H1 (cell line): ENCODE measurements around the gene UBQLN1.
A peak's percentile ranks its signal among the peaks of the same experiment; 100 is the strongest.

Experiments
- CEBPB ChIP-seq: IDR thresholded peaks from 2 replicates; pipeline ENCODE4 v1.6.1; 2012; ENCODE audit warnings: low read depth, low read length
- CHD2 ChIP-seq: IDR thresholded peaks from 2 replicates; pipeline ENCODE4 v1.6.1; 2012; ENCODE audit warnings: low read length, improper control_type of control experiment
- CREB1 ChIP-seq: IDR thresholded peaks from 2 replicates; pipeline ENCODE4 v1.6.1; 2012; ENCODE audit warnings: inconsistent platforms
- EGR1 ChIP-seq: IDR thresholded peaks from 2 replicates; pipeline ENCODE4 v1.6.1; 2011; ENCODE audit warnings: low read depth, low read length, borderline replicate concordance
- MAFK ChIP-seq: IDR thresholded peaks from 2 replicates; pipeline ENCODE4 v1.6.1; 2012; ENCODE audit warnings: low read depth, mild to moderate bottlenecking, improper control_type of control experiment, low read length
- POLR2A ChIP-seq, 2 experiments: IDR thresholded peaks; 1 replicate in 1 of 2; 2 replicates in 1 of 2; pipeline ENCODE4 v1.6.1; 2011; ENCODE audit warnings: low read depth in 2 of 2, low read length in 2 of 2, mild to moderate bottlenecking in 2 of 2; ENCODE audit errors: control extremely low read depth in 1 of 2
- POLR2AphosphoS5 ChIP-seq: IDR thresholded peaks from 2 replicates; pipeline ENCODE4 v1.6.1; 2011; ENCODE audit warnings: low read depth, low read length
- RAD21 ChIP-seq, 2 experiments: IDR thresholded peaks in 1 of 2; conservative IDR thresholded peaks in 1 of 2; 2 replicates each; pipeline ENCODE4 v1.6.1; 2011; ENCODE audit warnings: low read depth in 2 of 2, low read length in 2 of 2, improper control_type of control experiment in 1 of 2, inconsistent platforms in 1 of 2, mild to moderate bottlenecking in 1 of 2, moderate library complexity in 1 of 2
- SIN3A ChIP-seq, 2 experiments: IDR thresholded peaks in 1 of 2; conservative IDR thresholded peaks in 1 of 2; 2 replicates each; pipeline ENCODE4 v1.6.1; 2011 to 2012; ENCODE audit warnings: low read length in 2 of 2, improper control_type of control experiment in 1 of 2, low read depth in 1 of 2, mild to moderate bottlenecking in 1 of 2
- SP2 ChIP-seq: IDR thresholded peaks from 2 replicates; pipeline ENCODE4 v1.6.1; 2012; ENCODE audit warnings: mild to moderate bottlenecking, low read length, inconsistent platforms
- TAF1 ChIP-seq: IDR thresholded peaks from 2 replicates; pipeline ENCODE4 v1.6.1; 2011; ENCODE audit warnings: mild to moderate bottlenecking, low read depth, low read length
- TEAD4 ChIP-seq: IDR thresholded peaks from 2 replicates; pipeline ENCODE4 v1.6.1; 2012; ENCODE audit warnings: low read depth, low read length, inconsistent platforms, mixed read lengths
- ZNF274 ChIP-seq: IDR thresholded peaks from 2 replicates; pipeline ENCODE4 v1.7.0; 2012; ENCODE audit warnings: low read length, borderline replicate concordance; ENCODE audit errors: extremely low read depth
- TF ChIP-seq, protein P1 (sequence below), 3 experiments: IDR thresholded peaks; 1 replicate in 2 of 3; 2 replicates in 1 of 3; pipeline versions ENCODE4 v1.5.1 to v1.6.1; 2011; ENCODE audit warnings: low read length in 3 of 3, mild to moderate bottlenecking in 3 of 3, inconsistent platforms in 2 of 3, low read depth in 1 of 3, moderate library complexity in 1 of 3; ENCODE audit not compliant: insufficient read depth in 1 of 3; ENCODE audit errors: control extremely low read depth in 1 of 3

DNA sequence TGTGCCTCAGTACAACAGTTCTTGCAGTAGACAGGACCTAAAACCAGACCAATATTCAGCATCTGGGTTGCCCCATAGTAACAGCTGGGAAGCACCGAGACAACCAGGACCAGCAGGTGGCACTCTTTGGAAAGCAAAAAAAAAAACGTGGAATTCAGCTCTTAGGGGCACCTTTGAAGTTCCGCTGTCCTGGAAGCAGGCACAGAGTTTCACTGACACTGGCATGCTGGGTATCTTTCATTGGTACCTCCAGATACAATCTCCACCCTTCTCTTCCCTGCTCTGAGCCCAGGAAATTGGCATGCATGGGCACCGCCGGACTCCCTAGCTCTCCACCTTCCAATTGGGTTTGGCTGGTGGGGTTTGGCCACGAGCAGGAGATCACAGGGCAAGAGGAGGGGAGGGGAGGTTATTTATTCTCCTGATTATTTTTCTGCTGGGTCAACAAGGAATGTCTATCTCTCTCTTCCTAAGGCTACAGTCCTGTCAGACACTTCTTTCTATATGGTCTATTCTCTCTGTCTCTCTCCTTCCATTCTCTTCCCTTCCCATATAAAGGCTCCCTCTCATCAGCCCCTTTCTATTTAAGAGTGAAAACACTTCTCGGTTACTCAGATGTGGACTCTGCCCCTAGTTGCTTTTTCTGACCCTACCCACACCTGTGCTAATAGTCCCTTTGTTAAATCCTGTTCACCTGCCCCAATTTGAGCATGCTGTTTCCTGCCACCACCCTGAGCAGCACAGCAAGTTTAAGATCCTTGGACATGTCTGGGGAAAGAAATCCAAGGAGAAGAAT, 86.7 kb downstream of the UBQLN1 start:
- TF ChIP-seq CEBPB (no peak), POLR2A (IDR thresholded peaks at IDR 0.05; ENCODE audit: control extremely low read depth in 1 of 2, low read depth in 2 of 2, low read length in 2 of 2) (no peak), TEAD4 (0 out of 2 replicates have a peak, but pooled peaks have one; percentile 42), TAF1 (no peak), POLR2AphosphoS5 (no peak), RAD21 (IDR thresholded peaks at IDR 0.05 in 1 of 2, conservative IDR thresholded peaks at IDR 0.05 in 1 of 2; ENCODE audit: low read depth in 2 of 2, low read length in 2 of 2) (peak; percentile 78 to 81), CREB1 (no peak), SIN3A (conservative IDR thresholded peaks at IDR 0.05 in 1 of 2, IDR thresholded peaks at IDR 0.05 in 1 of 2; ENCODE audit: low read depth in 1 of 2, low read length in 2 of 2) (no peak), CHD2 (no peak), SP2 (no peak), EGR1 (no peak), ZNF274 (no peak), MAFK (no peak)
- TF ChIP-seq, protein P1, sequence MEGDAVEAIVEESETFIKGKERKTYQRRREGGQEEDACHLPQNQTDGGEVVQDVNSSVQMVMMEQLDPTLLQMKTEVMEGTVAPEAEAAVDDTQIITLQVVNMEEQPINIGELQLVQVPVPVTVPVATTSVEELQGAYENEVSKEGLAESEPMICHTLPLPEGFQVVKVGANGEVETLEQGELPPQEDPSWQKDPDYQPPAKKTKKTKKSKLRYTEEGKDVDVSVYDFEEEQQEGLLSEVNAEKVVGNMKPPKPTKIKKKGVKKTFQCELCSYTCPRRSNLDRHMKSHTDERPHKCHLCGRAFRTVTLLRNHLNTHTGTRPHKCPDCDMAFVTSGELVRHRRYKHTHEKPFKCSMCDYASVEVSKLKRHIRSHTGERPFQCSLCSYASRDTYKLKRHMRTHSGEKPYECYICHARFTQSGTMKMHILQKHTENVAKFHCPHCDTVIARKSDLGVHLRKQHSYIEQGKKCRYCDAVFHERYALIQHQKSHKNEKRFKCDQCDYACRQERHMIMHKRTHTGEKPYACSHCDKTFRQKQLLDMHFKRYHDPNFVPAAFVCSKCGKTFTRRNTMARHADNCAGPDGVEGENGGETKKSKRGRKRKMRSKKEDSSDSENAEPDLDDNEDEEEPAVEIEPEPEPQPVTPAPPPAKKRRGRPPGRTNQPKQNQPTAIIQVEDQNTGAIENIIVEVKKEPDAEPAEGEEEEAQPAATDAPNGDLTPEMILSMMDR (IDR thresholded peaks at IDR 0.05; ENCODE audit: control extremely low read depth in 1 of 3, insufficient read depth in 1 of 3, low read depth in 1 of 3, low read length in 3 of 3) = peak; percentile 46 to 79 (median 71)
